Measurements from ENCODE around the gene AHCTF1. TPM values are rescaled to one million over a fixed set of nuclear protein-coding genes. Genes with fewer than 3 reads are reported as not detected.
"Not testable (repeated sequence)": the region's sequence is repeated elsewhere in the genome, so short reads cannot be mapped to it uniquely, and the experiment has no call there.

Gene AHCTF1
- polyA plus RNA-seq, 1 donor, result 21.4 TPM

DNA sequence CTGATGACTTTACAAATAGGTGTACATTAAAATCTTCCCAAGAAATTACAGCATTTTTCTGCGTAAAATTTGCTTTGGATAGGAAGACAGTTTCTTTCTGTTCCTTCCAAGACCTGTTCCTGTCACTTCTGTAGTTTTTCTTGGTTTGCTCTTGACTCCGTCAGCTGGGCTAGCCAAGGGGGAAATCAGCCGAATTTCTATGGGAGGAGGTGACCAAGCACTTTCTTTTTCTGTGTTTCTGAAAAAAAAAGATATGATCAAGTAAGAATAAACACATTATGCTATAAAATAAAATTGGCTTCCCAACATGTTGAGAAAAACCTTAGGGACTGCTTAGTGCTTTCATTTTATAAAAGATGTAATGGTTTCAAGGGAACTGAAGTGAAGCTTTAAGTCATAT lies 91.0 kb downstream of the AHCTF1 start:
- H3K36me3 ChIP-seq (ENCODE audit: control insufficient read depth, insufficient read depth, low read length), result peaks cover 22% of the 10 kb centered on the region
- DNase-seq; H3K4me3 ChIP-seq (ENCODE audit: low read length); H3K27ac ChIP-seq (ENCODE audit: low read length); H3K4me1 ChIP-seq (ENCODE audit: control insufficient read depth, insufficient read depth, low read length); H3K27me3 ChIP-seq (ENCODE audit: control insufficient read depth, insufficient read depth, low read length); H3K9me3 ChIP-seq (ENCODE audit: control insufficient read depth, low read depth, low read length): not testable (repeated sequence)
- 100% methylated on average over 1 of the region's 3 CpGs for WGBS (ENCODE audit: insufficient coverage, low lambda C conversion rate)

GRCh38 chr1:246838118-246838456 lies 93.7 kb downstream of the AHCTF1 start:
- no peak for DNase-seq
- Histone ChIP-seq H3K9me3 (ENCODE audit: control insufficient read depth, low read depth, low read length) (no peaks in the 10 kb centered on the region), H3K36me3 (ENCODE audit: control insufficient read depth, insufficient read depth, low read length) (peaks cover 13% of the 10 kb centered on the region), H3K27me3 (ENCODE audit: control insufficient read depth, insufficient read depth, low read length) (no peaks in the 10 kb centered on the region), H3K4me3 (ENCODE audit: low read length) (no peak overlapping the region), H3K27ac (ENCODE audit: low read length) (no peak overlapping the region), H3K4me1 (ENCODE audit: control insufficient read depth, insufficient read depth, low read length) (no peaks in the 10 kb centered on the region)
- no CpG with 5 or more reads among the region's 2 CpGs for WGBS (ENCODE audit: insufficient coverage, low lambda C conversion rate)

DNA sequence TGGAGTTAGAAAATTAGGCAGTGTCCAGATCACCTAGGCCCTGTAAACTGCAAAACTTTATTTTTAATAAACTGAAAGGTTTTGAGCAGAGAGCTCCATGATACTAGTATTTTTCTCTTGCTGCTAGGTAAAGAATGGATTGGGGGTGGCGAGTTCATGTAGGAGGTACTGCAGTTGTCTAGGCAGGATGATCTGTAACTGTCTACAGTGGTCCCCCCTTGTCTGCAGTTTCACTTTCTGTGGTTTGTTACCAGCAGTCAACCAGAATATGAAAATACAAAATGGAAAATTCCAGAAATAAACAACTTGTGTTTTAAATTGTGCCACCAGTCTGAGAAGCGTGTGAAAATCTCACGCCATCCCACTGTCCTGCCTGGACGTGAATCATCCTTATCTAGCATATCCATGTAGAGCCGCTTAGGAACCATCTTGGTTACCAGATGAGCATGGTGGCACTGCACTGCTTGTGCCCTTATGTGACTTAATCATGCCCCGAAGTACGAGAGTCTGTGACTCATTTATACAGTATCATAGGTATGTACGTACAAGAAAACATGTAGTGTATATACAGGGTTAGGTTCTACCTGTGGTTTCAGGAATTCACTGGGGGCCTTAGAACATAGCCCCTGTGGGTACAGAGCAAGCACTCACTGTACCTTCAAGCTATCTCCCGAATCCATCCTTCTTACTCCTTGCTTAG lies 94.2 kb downstream of the AHCTF1 start:
- DNase-seq, result no peak
- Histone ChIP-seq H3K4me1 (ENCODE audit: control insufficient read depth, insufficient read depth, low read length) (no peaks in the 10 kb centered on the region), H3K27me3 (ENCODE audit: control insufficient read depth, insufficient read depth, low read length) (no peaks in the 10 kb centered on the region), H3K36me3 (ENCODE audit: control insufficient read depth, insufficient read depth, low read length) (peaks cover 11% of the 10 kb centered on the region), H3K4me3 (ENCODE audit: low read length) (no peak overlapping the region), H3K9me3 (ENCODE audit: control insufficient read depth, low read depth, low read length) (no peaks in the 10 kb centered on the region), H3K27ac (ENCODE audit: low read length) (no peak overlapping the region)
- no CpG with 5 or more reads among the region's 9 CpGs for WGBS (ENCODE audit: insufficient coverage, low lambda C conversion rate)

DNA sequence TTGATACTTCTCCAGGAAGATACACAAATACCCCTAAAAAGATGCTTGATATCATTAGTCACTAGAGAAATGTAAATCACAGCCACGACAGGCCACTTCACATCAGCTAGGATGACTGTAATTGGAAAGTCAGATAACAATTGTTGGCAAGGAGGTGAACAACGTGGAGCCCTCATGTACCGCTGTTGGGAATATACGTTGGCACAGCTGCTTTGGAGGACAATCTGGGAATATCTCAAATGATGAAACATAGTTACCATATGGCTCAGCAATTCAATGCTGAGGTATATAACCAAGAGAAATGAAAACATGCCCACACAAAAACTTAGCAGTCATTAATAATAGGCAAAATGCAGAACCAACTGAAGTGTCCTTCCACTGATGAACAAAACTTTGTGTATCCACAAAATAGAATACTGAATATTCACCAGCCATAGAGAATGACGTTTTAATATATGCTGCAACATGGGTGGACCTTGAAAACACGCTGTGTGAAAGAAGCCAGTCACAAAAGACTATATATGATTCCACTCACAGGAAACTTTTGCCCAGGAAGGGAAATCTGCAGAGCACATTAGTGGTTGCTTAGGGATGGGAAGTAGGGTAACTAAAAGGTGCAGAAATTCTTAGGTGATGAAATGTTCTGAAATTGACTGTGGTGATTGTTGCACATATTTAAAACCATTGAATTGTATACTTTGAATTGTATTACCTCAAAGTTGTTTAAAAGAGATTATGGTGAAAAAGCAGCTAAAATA lies 95.4 kb downstream of the AHCTF1 start:
- Histone ChIP-seq H3K9me3 (ENCODE audit: control insufficient read depth, low read depth, low read length) (no peaks in the 10 kb centered on the region), H3K27me3 (ENCODE audit: control insufficient read depth, insufficient read depth, low read length) (no peaks in the 10 kb centered on the region), H3K4me1 (ENCODE audit: control insufficient read depth, insufficient read depth, low read length) (no peaks in the 10 kb centered on the region), H3K4me3 (ENCODE audit: low read length) (no peak overlapping the region), H3K36me3 (ENCODE audit: control insufficient read depth, insufficient read depth, low read length) (peaks cover 6% of the 10 kb centered on the region), H3K27ac (ENCODE audit: low read length) (no peak overlapping the region)
- WGBS (ENCODE audit: insufficient coverage, low lambda C conversion rate), result 74% methylated on average over 2 of the region's 6 CpGs
- no peak for DNase-seq

GRCh38 chr1:246831543-246831942 lies 100.2 kb downstream of the AHCTF1 start:
- Histone ChIP-seq H3K36me3 (ENCODE audit: control insufficient read depth, insufficient read depth, low read length) (no peaks in the 10 kb centered on the region), H3K27me3 (ENCODE audit: control insufficient read depth, insufficient read depth, low read length) (no peaks in the 10 kb centered on the region), H3K27ac (ENCODE audit: low read length) (no peak overlapping the region), H3K9me3 (ENCODE audit: control insufficient read depth, low read depth, low read length) (peaks cover 6% of the 10 kb centered on the region), H3K4me3 (ENCODE audit: low read length) (no peak overlapping the region), H3K4me1 (ENCODE audit: control insufficient read depth, insufficient read depth, low read length) (no peaks in the 10 kb centered on the region)
- no peak for DNase-seq
- WGBS (ENCODE audit: insufficient coverage, low lambda C conversion rate), result no CpG with 5 or more reads among the region's 4 CpGs

- Histone ChIP-seq H3K27me3 (ENCODE audit: control insufficient read depth, insufficient read depth, low read length) (no peaks in the 10 kb centered on the region), H3K27ac (ENCODE audit: low read length) (no peak overlapping the region), H3K4me3 (ENCODE audit: low read length) (no peak overlapping the region), H3K9me3 (ENCODE audit: control insufficient read depth, low read depth, low read length) (peaks cover 6% of the 10 kb centered on the region), H3K4me1 (ENCODE audit: control insufficient read depth, insufficient read depth, low read length) (no peaks in the 10 kb centered on the region), H3K36me3 (ENCODE audit: control insufficient read depth, insufficient read depth, low read length) (no peaks in the 10 kb centered on the region)
- DNase-seq, result no peak
- WGBS (ENCODE audit: insufficient coverage, low lambda C conversion rate), result 100% methylated on average over 3 of the region's 4 CpGs
Observed at GRCh38 chr1:246828818-246829217, 102.9 kb downstream of the AHCTF1 start.

- Histone ChIP-seq H3K27me3 (ENCODE audit: control insufficient read depth, insufficient read depth, low read length) (no peaks in the 10 kb centered on the region), H3K4me1 (ENCODE audit: control insufficient read depth, insufficient read depth, low read length) (no peaks in the 10 kb centered on the region), H3K9me3 (ENCODE audit: control insufficient read depth, low read depth, low read length) (peaks cover 6% of the 10 kb centered on the region), H3K27ac (ENCODE audit: low read length) (no peak overlapping the region), H3K4me3 (ENCODE audit: low read length) (no peak overlapping the region), H3K36me3 (ENCODE audit: control insufficient read depth, insufficient read depth, low read length) (no peaks in the 10 kb centered on the region)
- no peak for DNase-seq
- 79% methylated on average over 3 of the region's 5 CpGs for WGBS (ENCODE audit: insufficient coverage, low lambda C conversion rate)
Observed at GRCh38 chr1:246827396-246827795, 104.4 kb downstream of the AHCTF1 start.

DNA sequence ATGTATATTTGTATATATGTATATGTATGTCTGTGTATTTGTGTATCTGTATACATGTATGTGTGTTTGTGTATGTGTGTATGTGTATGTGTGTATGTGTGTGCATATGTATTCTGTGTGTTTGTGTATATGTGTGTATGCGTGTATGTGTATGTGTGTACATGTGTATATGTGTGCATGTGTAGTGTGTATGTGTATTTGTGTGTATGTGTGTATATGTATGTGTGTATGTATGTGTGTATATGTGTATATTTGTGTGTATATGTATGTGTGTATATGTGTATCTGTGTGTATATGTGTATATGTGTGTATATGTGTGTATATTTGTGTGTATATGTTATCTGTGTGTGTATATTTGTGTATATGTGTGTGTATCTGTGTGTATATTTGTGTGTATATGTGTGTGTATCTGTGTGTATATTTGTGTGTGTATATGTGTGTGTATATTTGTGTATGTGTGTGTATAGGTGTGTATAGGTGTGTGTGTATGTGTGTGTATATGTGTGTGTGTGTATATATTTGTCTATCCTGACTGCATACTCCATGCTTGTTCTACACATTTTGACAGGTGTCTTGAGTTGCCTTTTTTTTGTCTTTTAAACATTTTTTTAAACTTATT lies 106.1 kb downstream of the AHCTF1 start:
- Histone ChIP-seq H3K27me3 (ENCODE audit: control insufficient read depth, insufficient read depth, low read length) (peaks cover 2% of the 10 kb centered on the region), H3K4me1 (ENCODE audit: control insufficient read depth, insufficient read depth, low read length) (no peaks in the 10 kb centered on the region), H3K4me3 (ENCODE audit: low read length) (no peak overlapping the region), H3K36me3 (ENCODE audit: control insufficient read depth, insufficient read depth, low read length) (no peaks in the 10 kb centered on the region), H3K9me3 (ENCODE audit: control insufficient read depth, low read depth, low read length) (peaks cover 6% of the 10 kb centered on the region), H3K27ac (ENCODE audit: low read length) (no peak overlapping the region)
- DNase-seq, result no peak
- WGBS (ENCODE audit: insufficient coverage, low lambda C conversion rate), result no CpG with 5 or more reads among the region's 1 CpG

GRCh38 chr1:246824541-246824940 lies 107.2 kb downstream of the AHCTF1 start:
- Histone ChIP-seq H3K36me3 (ENCODE audit: control insufficient read depth, insufficient read depth, low read length) (no peaks in the 10 kb centered on the region), H3K9me3 (ENCODE audit: control insufficient read depth, low read depth, low read length) (peaks cover 6% of the 10 kb centered on the region), H3K4me3 (ENCODE audit: low read length) (no peak overlapping the region), H3K27ac (ENCODE audit: low read length) (no peak overlapping the region), H3K4me1 (ENCODE audit: control insufficient read depth, insufficient read depth, low read length) (no peaks in the 10 kb centered on the region), H3K27me3 (ENCODE audit: control insufficient read depth, insufficient read depth, low read length) (peaks cover 3% of the 10 kb centered on the region)
- no peak for DNase-seq
- no CpG with 5 or more reads among the region's 2 CpGs for WGBS (ENCODE audit: insufficient coverage, low lambda C conversion rate)

- not testable (repeated sequence) for H3K4me1 ChIP-seq (ENCODE audit: control insufficient read depth, insufficient read depth, low read length); H3K27me3 ChIP-seq (ENCODE audit: control insufficient read depth, insufficient read depth, low read length); H3K27ac ChIP-seq (ENCODE audit: low read length); H3K36me3 ChIP-seq (ENCODE audit: control insufficient read depth, insufficient read depth, low read length); H3K9me3 ChIP-seq (ENCODE audit: control insufficient read depth, low read depth, low read length); DNase-seq; H3K4me3 ChIP-seq (ENCODE audit: low read length)
- WGBS (ENCODE audit: insufficient coverage, low lambda C conversion rate), result no CpG with 5 or more reads among the region's 7 CpGs
Observed at GRCh38 chr1:246822154-246822553, 109.6 kb downstream of the AHCTF1 start.

Measured in large intestine (tissue), 3 donors.